ENCODE measurements around the gene PREP.
A peak's percentile ranks its signal among the peaks of the same experiment; 100 is the strongest.

The PREP gene

GRCh38 chr6:105318660-105319059, 84.2 kb downstream of the PREP start:
- Histone ChIP-seq H3K9me3 (ENCODE audit: control insufficient read depth in 2 of 2, low read length in 2 of 2) (no peaks in the 10 kb centered on the region), H3K4me3 (ENCODE audit: low read length in 2 of 2) (no peak overlapping the region), H3K27ac (ENCODE audit: low read depth in 2 of 2, low read length in 2 of 2) (no peak overlapping the region), H3K27me3 (ENCODE audit: control insufficient read depth in 2 of 2, insufficient read depth in 2 of 2, low read length in 2 of 2) (no peaks in the 10 kb centered on the region), H3K36me3 (ENCODE audit: control insufficient read depth in 2 of 2, insufficient read depth in 2 of 2, low read length in 2 of 2) (peaks cover 32 to 54% of the 10 kb centered on the region in 2 donors), H3K4me1 (ENCODE audit: control insufficient read depth in 2 of 2, insufficient read depth in 2 of 2, low read length in 2 of 2) (no peaks in the 10 kb centered on the region), H3K9ac (ENCODE audit: low read depth in 1 of 2, low read length in 2 of 2) (no peak overlapping the region)

- Histone ChIP-seq H3K27ac (ENCODE audit: low read depth in 2 of 2, low read length in 2 of 2) (no peak overlapping the region), H3K4me1 (ENCODE audit: control insufficient read depth in 2 of 2, insufficient read depth in 2 of 2, low read length in 2 of 2) (no peaks in the 10 kb centered on the region), H3K4me3 (ENCODE audit: low read length in 2 of 2) (no peak overlapping the region), H3K9me3 (ENCODE audit: control insufficient read depth in 2 of 2, low read length in 2 of 2) (no peaks in the 10 kb centered on the region), H3K9ac (ENCODE audit: low read depth in 1 of 2, low read length in 2 of 2) (no peak overlapping the region), H3K36me3 (ENCODE audit: control insufficient read depth in 2 of 2, insufficient read depth in 2 of 2, low read length in 2 of 2) (peaks cover 27 to 51% of the 10 kb centered on the region in 2 donors), H3K27me3 (ENCODE audit: control insufficient read depth in 2 of 2, insufficient read depth in 2 of 2, low read length in 2 of 2) (no peaks in the 10 kb centered on the region)
Observed at GRCh38 chr6:105317607-105318533, 85.0 kb downstream of the PREP start.

DNA sequence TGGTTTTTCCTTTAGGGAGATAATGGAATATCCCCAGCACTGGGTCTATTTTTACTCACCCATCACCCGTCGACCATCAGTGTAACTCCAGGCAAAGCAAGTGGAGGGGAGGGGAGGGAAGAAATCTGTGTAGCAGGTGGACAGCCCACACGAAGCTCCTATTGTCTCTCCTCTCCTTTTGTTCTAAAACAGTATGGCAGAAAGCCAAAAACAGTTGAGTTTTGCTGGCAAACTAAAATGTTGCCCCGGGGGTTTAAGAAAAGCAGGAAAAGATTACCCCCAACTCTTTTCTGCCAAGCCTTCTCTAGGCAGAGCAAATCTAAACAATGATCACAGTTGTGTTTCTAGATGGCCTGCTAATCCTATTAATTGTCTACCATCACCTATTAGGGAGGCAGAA, 89.7 kb downstream of the PREP start:
- Histone ChIP-seq H3K36me3 (ENCODE audit: control insufficient read depth in 2 of 2, insufficient read depth in 2 of 2, low read length in 2 of 2) (peaks cover 20 to 24% of the 10 kb centered on the region in 2 donors), H3K9me3 (ENCODE audit: control insufficient read depth in 2 of 2, low read length in 2 of 2) (no peaks in the 10 kb centered on the region), H3K27ac (ENCODE audit: low read depth in 2 of 2, low read length in 2 of 2) (no peak overlapping the region), H3K9ac (ENCODE audit: low read depth in 1 of 2, low read length in 2 of 2) (no peak overlapping the region), H3K4me1 (ENCODE audit: control insufficient read depth in 2 of 2, insufficient read depth in 2 of 2, low read length in 2 of 2) (peaks cover 0 to 7% of the 10 kb centered on the region in 2 donors), H3K4me3 (ENCODE audit: low read length in 2 of 2) (no peak overlapping the region), H3K27me3 (ENCODE audit: control insufficient read depth in 2 of 2, insufficient read depth in 2 of 2, low read length in 2 of 2) (no peaks in the 10 kb centered on the region)

GRCh38 chr6:105310947-105311346, 91.9 kb downstream of the PREP start:
- Histone ChIP-seq H3K27ac (ENCODE audit: low read depth in 2 of 2, low read length in 2 of 2) (peak overlapping the region; percentile 53 to 55), H3K27me3 (ENCODE audit: control insufficient read depth in 2 of 2, insufficient read depth in 2 of 2, low read length in 2 of 2) (no peaks in the 10 kb centered on the region), H3K4me3 (ENCODE audit: low read length in 2 of 2) (no peak overlapping the region), H3K4me1 (ENCODE audit: control insufficient read depth in 2 of 2, insufficient read depth in 2 of 2, low read length in 2 of 2) (peaks cover 0 to 7% of the 10 kb centered on the region in 2 donors), H3K9me3 (ENCODE audit: control insufficient read depth in 2 of 2, low read length in 2 of 2) (no peaks in the 10 kb centered on the region), H3K9ac (ENCODE audit: low read depth in 1 of 2, low read length in 2 of 2) (no peak overlapping the region), H3K36me3 (ENCODE audit: control insufficient read depth in 2 of 2, insufficient read depth in 2 of 2, low read length in 2 of 2) (peaks cover 7 to 16% of the 10 kb centered on the region in 2 donors)

- Histone ChIP-seq H3K27ac (ENCODE audit: low read depth in 2 of 2, low read length in 2 of 2) (peak overlapping the region; percentile 53 to 55), H3K9me3 (ENCODE audit: control insufficient read depth in 2 of 2, low read length in 2 of 2) (no peaks in the 10 kb centered on the region), H3K4me3 (ENCODE audit: low read length in 2 of 2) (no peak overlapping the region), H3K9ac (ENCODE audit: low read depth in 1 of 2, low read length in 2 of 2) (no peak overlapping the region), H3K4me1 (ENCODE audit: control insufficient read depth in 2 of 2, insufficient read depth in 2 of 2, low read length in 2 of 2) (peaks cover 0 to 7% of the 10 kb centered on the region in 2 donors), H3K36me3 (ENCODE audit: control insufficient read depth in 2 of 2, insufficient read depth in 2 of 2, low read length in 2 of 2) (peaks cover 4 to 13% of the 10 kb centered on the region in 2 donors), H3K27me3 (ENCODE audit: control insufficient read depth in 2 of 2, insufficient read depth in 2 of 2, low read length in 2 of 2) (no peaks in the 10 kb centered on the region)
Observed at GRCh38 chr6:105310371-105310770, 92.5 kb downstream of the PREP start.

DNA sequence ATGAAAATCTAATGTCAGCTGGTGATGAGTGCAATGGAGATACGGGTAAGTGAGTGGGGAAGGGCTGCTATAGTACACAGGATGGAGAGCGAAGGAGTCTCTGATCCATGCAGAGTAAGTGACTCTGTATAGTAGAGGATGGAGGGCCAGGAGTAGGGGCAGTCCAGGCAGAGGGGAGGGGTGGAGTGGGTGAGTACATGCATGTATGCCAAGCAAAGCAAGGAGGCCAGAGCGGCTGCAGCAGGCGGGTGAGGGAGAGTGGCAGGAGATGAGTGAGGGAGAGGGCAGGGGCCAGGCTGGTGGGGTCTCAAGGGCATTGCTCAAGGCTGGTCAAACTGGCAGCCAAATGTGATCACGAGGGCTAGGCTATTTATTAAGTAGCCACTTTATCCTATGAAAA, 94.0 kb downstream of the PREP start:
- no peaks in the 10 kb centered on the region for H3K27me3 ChIP-seq (ENCODE audit: control insufficient read depth in 2 of 2, insufficient read depth in 2 of 2, low read length in 2 of 2)
- H3K4me1 ChIP-seq (ENCODE audit: control insufficient read depth in 2 of 2, insufficient read depth in 2 of 2, low read length in 2 of 2) = peaks cover 0 to 7% of the 10 kb centered on the region in 2 donors
- H3K36me3 ChIP-seq (ENCODE audit: control insufficient read depth in 2 of 2, insufficient read depth in 2 of 2, low read length in 2 of 2) = peaks cover 4 to 14% of the 10 kb centered on the region in 2 donors
- H3K27ac ChIP-seq (ENCODE audit: low read depth in 2 of 2, low read length in 2 of 2) = no peak overlapping the region
- no peak overlapping the region for H3K4me3 ChIP-seq (ENCODE audit: low read length in 2 of 2)
- no peaks in the 10 kb centered on the region for H3K9me3 ChIP-seq (ENCODE audit: control insufficient read depth in 2 of 2, low read length in 2 of 2)
- no peak overlapping the region for H3K9ac ChIP-seq (ENCODE audit: low read depth in 1 of 2, low read length in 2 of 2)

- Histone ChIP-seq H3K27ac (ENCODE audit: low read depth in 2 of 2, low read length in 2 of 2) (no peak overlapping the region), H3K27me3 (ENCODE audit: control insufficient read depth in 2 of 2, insufficient read depth in 2 of 2, low read length in 2 of 2) (no peaks in the 10 kb centered on the region), H3K36me3 (ENCODE audit: control insufficient read depth in 2 of 2, insufficient read depth in 2 of 2, low read length in 2 of 2) (peaks cover 5 to 16% of the 10 kb centered on the region in 2 donors), H3K9ac (ENCODE audit: low read depth in 1 of 2, low read length in 2 of 2) (no peak overlapping the region), H3K9me3 (ENCODE audit: control insufficient read depth in 2 of 2, low read length in 2 of 2) (no peaks in the 10 kb centered on the region), H3K4me1 (ENCODE audit: control insufficient read depth in 2 of 2, insufficient read depth in 2 of 2, low read length in 2 of 2) (peaks cover 0 to 3% of the 10 kb centered on the region in 2 donors), H3K4me3 (ENCODE audit: low read length in 2 of 2) (no peak overlapping the region)
Observed at GRCh38 chr6:105305521-105305920, 97.4 kb downstream of the PREP start.

- peaks cover 0 to 3% of the 10 kb centered on the region in 2 donors for H3K4me1 ChIP-seq (ENCODE audit: control insufficient read depth in 2 of 2, insufficient read depth in 2 of 2, low read length in 2 of 2)
- H3K36me3 ChIP-seq (ENCODE audit: control insufficient read depth in 2 of 2, insufficient read depth in 2 of 2, low read length in 2 of 2) = peaks cover 5 to 16% of the 10 kb centered on the region in 2 donors
- no peaks in the 10 kb centered on the region for H3K9me3 ChIP-seq (ENCODE audit: control insufficient read depth in 2 of 2, low read length in 2 of 2)
- H3K27ac ChIP-seq (ENCODE audit: low read depth in 2 of 2, low read length in 2 of 2) = no peak overlapping the region
- no peak overlapping the region for H3K9ac ChIP-seq (ENCODE audit: low read depth in 1 of 2, low read length in 2 of 2)
- no peaks in the 10 kb centered on the region for H3K27me3 ChIP-seq (ENCODE audit: control insufficient read depth in 2 of 2, insufficient read depth in 2 of 2, low read length in 2 of 2)
- H3K4me3 ChIP-seq (ENCODE audit: low read length in 2 of 2) = no peak overlapping the region
Observed at GRCh38 chr6:105304825-105305224, 98.1 kb downstream of the PREP start.

- Histone ChIP-seq H3K36me3 (ENCODE audit: control insufficient read depth in 2 of 2, insufficient read depth in 2 of 2, low read length in 2 of 2) (peaks cover 5 to 16% of the 10 kb centered on the region in 2 donors), H3K27ac (ENCODE audit: low read depth in 2 of 2, low read length in 2 of 2) (no peak overlapping the region), H3K9ac (ENCODE audit: low read depth in 1 of 2, low read length in 2 of 2) (no peak overlapping the region), H3K4me1 (ENCODE audit: control insufficient read depth in 2 of 2, insufficient read depth in 2 of 2, low read length in 2 of 2) (no peaks in the 10 kb centered on the region), H3K27me3 (ENCODE audit: control insufficient read depth in 2 of 2, insufficient read depth in 2 of 2, low read length in 2 of 2) (no peaks in the 10 kb centered on the region), H3K4me3 (ENCODE audit: low read length in 2 of 2) (no peak overlapping the region), H3K9me3 (ENCODE audit: control insufficient read depth in 2 of 2, low read length in 2 of 2) (no peaks in the 10 kb centered on the region)
Observed at GRCh38 chr6:105304366-105304765, 98.5 kb downstream of the PREP start.

DNA sequence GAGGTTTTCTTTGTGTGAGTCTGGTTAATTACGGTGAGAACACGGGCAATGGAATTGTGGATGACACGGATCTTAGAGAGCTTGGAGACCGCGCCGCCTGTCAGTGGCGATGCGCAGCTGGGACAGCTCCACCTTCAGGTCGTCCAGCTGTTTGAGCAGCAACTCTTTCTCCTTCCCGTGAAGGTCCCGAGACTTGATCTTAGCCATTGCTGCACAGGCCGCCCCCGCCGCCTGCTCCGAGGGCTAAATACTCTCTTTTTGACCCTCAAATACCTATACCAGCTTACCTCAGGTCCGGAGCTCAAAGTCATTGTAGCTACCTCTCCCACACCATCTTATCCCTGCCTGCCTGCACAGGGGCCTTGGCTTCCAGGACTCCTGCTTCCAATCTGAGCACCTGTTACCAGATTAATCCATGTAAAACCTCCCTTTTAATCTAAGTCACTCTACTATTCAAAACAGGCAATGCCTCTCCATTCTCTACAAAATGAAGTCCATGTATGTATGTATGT, 100.2 kb downstream of the PREP start:
- Histone ChIP-seq H3K27me3 (ENCODE audit: control insufficient read depth in 2 of 2, insufficient read depth in 2 of 2, low read length in 2 of 2) (no peaks in the 10 kb centered on the region), H3K4me1 (ENCODE audit: control insufficient read depth in 2 of 2, insufficient read depth in 2 of 2, low read length in 2 of 2) (no peaks in the 10 kb centered on the region), H3K36me3 (ENCODE audit: control insufficient read depth in 2 of 2, insufficient read depth in 2 of 2, low read length in 2 of 2) (peaks cover 6 to 25% of the 10 kb centered on the region in 2 donors), H3K9me3 (ENCODE audit: control insufficient read depth in 2 of 2, low read length in 2 of 2) (no peaks in the 10 kb centered on the region), H3K27ac (ENCODE audit: low read depth in 2 of 2, low read length in 2 of 2) (peak overlapping the region in 1 of 2 donors; percentile 14), H3K4me3 (ENCODE audit: low read length in 2 of 2) (no peak overlapping the region), H3K9ac (ENCODE audit: low read depth in 1 of 2, low read length in 2 of 2) (no peak overlapping the region)
